Measurements from ENCODE around the gene IL4I1.

IL4I1 gene

GRCh38 chr19:49894879-49895565 lies 1.7 kb downstream of the IL4I1 start:
- DNase-seq = no peak
- TF ChIP-seq POLR2A (IDR thresholded peaks at IDR 0.05; ENCODE audit: low read length) = no peak
- no peak for TF ChIP-seq GATA1 (IDR thresholded peaks at IDR 0.05; ENCODE audit: low read depth, low read length)

GRCh38 chr19:49894011-49894664 lies 2.5 kb downstream of the IL4I1 start:
- no peak for TF ChIP-seq POLR2A (IDR thresholded peaks at IDR 0.05; ENCODE audit: low read length)
- DNase-seq = no peak

GRCh38 chr19:49892716-49893115 lies 4.0 kb downstream of the IL4I1 start:
- TF ChIP-seq GATA1 (IDR thresholded peaks at IDR 0.05; ENCODE audit: low read depth, low read length) (no peak), POLR2A (IDR thresholded peaks at IDR 0.05; ENCODE audit: low read length) (no peak)
- no peak for DNase-seq

GRCh38 chr19:49891393-49891792 lies 5.3 kb downstream of the IL4I1 start:
- TF ChIP-seq GATA1 (IDR thresholded peaks at IDR 0.05; ENCODE audit: low read depth, low read length) (no peak), POLR2A (IDR thresholded peaks at IDR 0.05; ENCODE audit: low read length) (no peak)
- no peak for DNase-seq

GRCh38 chr19:49890349-49891311 lies 6.1 kb downstream of the IL4I1 start:
- DNase-seq = peak in 1 of 2 experiments; percentile 72

GRCh38 chr19:49889687-49890348 lies 6.9 kb downstream of the IL4I1 start:
- no peak for TF ChIP-seq POLR2A (IDR thresholded peaks at IDR 0.05; ENCODE audit: low read length)
- TF ChIP-seq GATA1 (IDR thresholded peaks at IDR 0.05; ENCODE audit: low read depth, low read length) = no peak
- DNase-seq = peak; percentile 91 to 92

More at GRCh38 chr19:49890349-49891311, 6.1 kb downstream of the IL4I1 start:
- no peak for TF ChIP-seq GATA1 (IDR thresholded peaks at IDR 0.05; ENCODE audit: low read depth, low read length)
- no peak for TF ChIP-seq POLR2A (IDR thresholded peaks at IDR 0.05; ENCODE audit: low read length)

- no peak for TF ChIP-seq POLR2A (IDR thresholded peaks at IDR 0.05; ENCODE audit: low read length)
- TF ChIP-seq GATA1 (IDR thresholded peaks at IDR 0.05; ENCODE audit: low read depth, low read length) = no peak
- DNase-seq = no peak
Measured at GRCh38 chr19:49889038-49889686, 7.5 kb downstream of the IL4I1 start.

- TF ChIP-seq GATA1 (IDR thresholded peaks at IDR 0.05; ENCODE audit: low read depth, low read length) (no peak), POLR2A (IDR thresholded peaks at IDR 0.05; ENCODE audit: low read length) (no peak)
Measured at GRCh38 chr19:49888510-49888824, 8.2 kb downstream of the IL4I1 start.

GRCh38 chr19:49887665-49888509 lies 8.8 kb downstream of the IL4I1 start:
- no peak for DNase-seq
- TF ChIP-seq POLR2A (IDR thresholded peaks at IDR 0.05; ENCODE audit: low read length) (no peak), GATA1 (IDR thresholded peaks at IDR 0.05; ENCODE audit: low read depth, low read length) (no peak)

More at GRCh38 chr19:49888510-49888824, 8.2 kb downstream of the IL4I1 start:
- DNase-seq = no peak

GRCh38 chr19:49887037-49887664 lies 9.5 kb downstream of the IL4I1 start:
- TF ChIP-seq POLR2A (IDR thresholded peaks at IDR 0.05; ENCODE audit: low read length) = no peak
- no peak for TF ChIP-seq GATA1 (IDR thresholded peaks at IDR 0.05; ENCODE audit: low read depth, low read length)
- DNase-seq = no peak

GRCh38 chr19:49884760-49885159 lies 11.9 kb downstream of the IL4I1 start:
- TF ChIP-seq POLR2A (IDR thresholded peaks at IDR 0.05; ENCODE audit: low read length) = no peak
- TF ChIP-seq GATA1 (IDR thresholded peaks at IDR 0.05; ENCODE audit: low read depth, low read length) = no peak
- no peak for DNase-seq

GRCh38 chr19:49884109-49884508 lies 12.6 kb downstream of the IL4I1 start:
- no peak for DNase-seq
- no peak for TF ChIP-seq GATA1 (IDR thresholded peaks at IDR 0.05; ENCODE audit: low read depth, low read length)
- TF ChIP-seq POLR2A (IDR thresholded peaks at IDR 0.05; ENCODE audit: low read length) = no peak
